HG03097 (cell line): Measurements from ENCODE around the gene HIVEP3.

ENCODE experiments used
- ATAC-seq: cut with Tn5 transposase; IDR thresholded peaks from one replicate; pipeline ENCODE4 v1.9.1; 2021; ENCODE audit not compliant: unreplicated experiment, low FRiP score

Gene HIVEP3

DNA sequence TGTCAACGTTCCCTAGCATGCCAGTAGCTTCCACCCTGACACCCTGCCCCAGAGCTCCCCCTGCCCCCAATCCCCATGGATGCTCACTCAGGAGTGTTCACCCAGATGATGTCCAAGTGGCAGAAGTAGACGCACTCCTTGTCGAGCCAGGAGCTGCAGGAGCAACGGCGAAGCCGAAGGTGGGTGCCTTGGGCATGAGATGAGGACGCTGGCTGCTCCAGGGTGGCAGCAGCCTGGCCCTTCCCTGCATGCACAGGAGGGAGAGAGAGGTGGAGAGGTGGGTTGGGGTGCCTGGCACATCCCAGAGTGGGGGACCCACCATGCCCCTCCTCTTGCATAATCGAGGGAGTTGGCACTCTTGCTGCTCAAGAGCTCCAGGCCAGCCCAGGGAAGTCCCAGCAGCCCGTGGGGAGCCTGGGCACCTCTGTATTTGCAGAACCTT lies 434.7 kb downstream of the HIVEP3 start:
- ATAC-seq: no peak

DNA sequence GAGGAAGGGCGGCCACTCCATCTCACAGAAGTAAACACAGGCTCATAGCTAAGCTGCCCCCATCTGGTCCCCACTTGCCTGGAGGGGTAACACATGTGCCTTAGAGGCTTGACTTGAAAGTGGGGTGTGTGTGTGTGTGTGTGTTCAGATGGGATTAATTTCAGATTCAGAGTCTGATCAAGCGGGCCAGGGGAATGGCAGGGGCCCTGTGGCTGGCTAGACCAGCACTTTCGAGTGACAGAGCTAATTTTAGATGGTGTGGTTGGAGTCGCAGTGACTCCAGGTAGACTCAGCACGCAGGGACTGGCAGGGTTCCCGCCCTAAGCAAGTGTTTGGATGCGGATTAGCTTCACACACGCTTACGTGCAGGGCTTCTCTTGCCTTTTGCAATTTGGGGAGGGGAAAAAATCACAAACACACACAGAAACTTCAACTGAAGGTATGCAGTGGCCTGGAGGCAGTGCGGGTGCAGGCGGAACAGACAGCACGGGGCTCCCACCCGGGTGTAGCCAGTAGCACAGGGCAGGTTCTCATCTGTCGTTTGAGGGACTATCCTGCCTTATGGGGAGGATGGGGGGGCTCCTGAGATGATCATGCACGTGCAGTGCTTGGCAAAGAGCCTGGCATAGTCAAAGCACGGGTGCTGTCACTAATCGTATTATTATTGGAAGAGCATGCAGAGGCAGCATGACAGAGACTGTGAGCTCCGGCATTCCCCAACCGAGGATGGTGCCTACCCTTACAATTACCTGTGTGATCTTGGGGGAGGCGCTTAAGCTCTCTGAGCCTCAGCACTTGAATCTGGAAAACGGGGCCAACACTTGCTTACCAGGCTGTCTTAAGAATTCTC lies 435.5 kb downstream of the HIVEP3 start:
- no peak for ATAC-seq

DNA sequence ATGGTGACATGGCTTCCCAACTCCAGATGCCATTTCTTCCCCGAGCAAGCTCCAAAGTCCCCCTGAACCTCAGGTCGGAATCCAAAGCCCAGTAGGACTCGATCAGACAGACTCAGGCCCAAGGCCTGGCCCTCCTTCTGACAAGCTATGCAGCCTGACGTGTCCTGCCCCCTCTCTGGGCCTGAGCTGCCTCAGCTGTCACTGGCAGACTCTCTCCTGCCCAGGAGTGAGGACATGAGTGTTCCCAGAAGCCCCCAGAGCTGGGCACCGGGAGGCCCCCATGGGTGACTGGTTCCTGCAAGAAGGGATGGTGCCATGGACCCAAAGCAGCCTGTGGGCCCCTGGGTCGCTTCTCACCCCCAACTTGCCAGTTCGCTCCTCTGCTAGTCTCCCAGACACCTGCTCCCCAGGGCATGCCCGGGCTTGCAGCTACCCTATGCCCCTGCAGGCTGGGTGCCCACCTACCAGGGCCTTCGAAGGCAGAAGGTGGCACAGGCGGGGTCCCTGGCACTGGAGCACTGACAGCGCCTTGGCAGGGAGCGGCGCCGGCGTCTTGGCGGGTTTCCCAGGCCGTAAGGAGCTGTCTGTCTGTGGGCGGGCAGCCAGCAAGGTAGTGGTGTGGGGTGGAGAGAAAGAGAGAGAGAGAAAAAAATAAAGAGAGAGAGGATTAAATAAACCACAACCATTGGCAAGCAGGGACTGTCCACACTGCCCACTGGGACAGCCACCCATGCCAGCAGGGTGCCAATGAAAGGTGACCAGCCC lies 436.5 kb downstream of the HIVEP3 start:
- no peak for ATAC-seq

DNA sequence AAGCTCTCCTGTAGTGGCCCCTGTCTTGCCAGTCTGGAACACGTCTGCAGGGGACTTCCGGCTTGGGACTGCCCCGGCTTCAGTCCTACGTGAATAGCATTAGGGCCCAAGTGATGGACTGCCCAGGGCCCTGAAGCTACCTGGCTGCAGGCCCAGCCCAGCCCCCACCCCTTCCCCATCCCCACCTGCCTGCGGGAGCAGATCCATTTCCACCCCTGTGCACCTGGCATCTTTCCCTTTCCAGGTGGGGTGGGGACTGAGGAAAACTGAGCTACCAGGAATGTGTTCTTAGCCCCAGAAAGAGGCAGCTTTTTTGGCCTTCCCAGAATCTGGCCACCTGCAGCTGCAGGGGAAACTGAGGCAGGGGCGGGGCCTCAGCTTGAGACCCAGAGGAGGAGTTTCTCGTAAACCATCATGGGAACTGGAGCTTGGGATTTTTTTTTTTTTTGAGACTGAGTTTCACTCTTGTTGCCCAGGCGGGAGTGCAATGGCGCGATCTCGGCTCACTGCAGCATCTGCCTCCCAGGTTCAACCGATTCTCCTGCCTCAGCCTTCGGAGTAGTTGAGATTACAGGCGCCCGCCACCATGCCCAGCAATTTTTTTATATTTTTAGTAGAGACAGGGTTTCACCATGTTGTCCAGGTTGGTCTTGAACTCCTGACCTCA lies 437.5 kb downstream of the HIVEP3 start:
- ATAC-seq: no peak

DNA sequence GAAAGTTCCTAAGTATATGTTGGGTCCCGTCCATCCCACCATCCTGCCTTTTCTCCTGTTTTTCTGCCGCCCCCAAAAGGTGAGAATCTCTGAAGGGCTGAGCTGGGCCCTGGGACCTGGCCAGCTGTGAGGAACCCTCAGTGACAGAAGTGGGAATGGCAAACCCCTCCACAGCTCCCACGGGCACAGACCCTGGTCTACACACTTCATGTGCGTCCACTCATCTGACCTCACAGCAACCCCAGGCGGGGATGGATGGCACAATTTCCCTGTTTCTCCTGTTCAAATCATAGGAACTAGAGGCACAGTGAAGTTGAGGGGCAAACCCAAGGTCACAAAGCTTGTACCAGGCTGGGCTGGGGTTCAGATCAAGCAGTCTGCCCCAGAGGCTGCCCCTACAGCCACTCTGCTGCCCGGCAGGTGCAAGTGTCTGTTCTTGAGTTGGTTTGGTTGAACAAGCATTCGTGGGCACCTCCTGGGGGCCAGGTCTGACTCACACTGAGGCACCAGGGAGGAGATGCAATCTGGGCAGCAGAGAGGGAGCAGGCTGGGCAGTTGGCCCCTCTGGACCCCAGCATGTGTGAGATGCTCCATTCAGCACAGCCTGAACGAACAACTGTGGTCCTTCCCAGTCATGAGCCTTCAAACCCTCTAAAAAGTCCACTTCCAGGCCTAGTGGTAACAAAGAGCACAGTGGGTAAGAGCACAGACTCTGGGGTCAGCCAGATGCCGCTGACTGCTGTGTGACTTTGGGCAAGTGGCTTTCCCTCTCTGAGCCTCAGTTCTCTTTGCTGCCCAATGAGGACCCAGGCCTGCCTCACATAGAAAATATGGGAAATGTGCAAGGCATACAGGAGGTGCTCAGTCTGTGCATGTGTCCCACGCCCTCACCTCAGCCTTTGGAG lies 438.3 kb downstream of the HIVEP3 start:
- no peak for ATAC-seq

DNA sequence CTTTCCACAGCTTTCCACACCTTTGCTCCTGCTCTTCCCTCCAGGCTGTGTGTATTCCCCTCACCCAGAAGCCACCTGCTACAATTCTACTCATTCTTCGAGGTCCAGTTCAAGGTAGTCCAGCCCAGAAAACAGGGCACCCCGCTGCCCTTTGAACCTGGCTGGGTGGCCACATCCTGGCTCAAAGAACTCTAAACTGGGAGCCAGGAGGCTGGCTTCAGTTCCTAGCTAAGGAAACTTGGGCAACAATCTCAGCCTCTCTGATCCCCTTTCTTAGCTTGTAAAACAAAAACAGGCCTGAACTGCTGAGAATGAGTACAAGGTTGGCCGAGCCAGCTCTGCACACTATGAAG lies 438.9 kb downstream of the HIVEP3 start:
- no peak for ATAC-seq

DNA sequence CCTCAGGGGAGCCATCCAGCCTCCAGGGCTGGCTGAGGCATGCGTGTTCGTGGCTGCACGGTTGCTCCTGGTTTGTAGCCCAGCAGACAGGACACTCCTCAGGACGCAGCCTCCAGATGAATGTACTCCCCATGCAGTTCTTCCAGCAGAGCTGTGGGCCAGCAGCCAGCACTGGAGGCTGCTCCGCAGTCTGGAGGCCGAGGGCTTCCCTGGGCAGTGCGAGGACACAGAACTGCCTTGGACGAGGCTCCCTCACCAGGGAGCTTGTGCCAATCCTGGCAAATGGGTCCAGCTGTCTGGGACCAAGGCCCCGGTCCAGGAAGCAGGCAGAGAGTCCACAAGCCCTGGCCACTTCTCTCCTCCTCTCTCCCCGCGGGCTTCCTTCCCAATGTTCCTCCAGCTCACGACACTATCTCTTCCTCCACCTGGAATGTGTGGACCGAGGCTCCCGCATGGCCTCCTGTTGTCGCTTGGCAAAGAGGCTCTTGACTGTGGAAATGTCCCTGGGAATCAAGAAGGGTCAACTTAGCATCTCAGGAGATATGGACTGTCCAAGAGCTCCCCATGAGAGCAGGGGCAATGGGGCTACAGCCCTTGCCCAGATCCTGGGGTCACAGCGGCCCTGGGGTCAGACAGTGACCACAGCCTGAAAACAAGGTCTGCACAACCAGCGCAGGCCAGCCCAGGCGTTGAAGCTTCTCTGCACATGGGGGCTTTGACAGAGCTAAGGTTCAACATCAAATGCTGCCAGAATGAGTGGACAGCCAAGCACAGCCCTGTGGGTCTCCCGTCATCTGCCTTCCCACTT lies 439.5 kb downstream of the HIVEP3 start:
- ATAC-seq: no peak

DNA sequence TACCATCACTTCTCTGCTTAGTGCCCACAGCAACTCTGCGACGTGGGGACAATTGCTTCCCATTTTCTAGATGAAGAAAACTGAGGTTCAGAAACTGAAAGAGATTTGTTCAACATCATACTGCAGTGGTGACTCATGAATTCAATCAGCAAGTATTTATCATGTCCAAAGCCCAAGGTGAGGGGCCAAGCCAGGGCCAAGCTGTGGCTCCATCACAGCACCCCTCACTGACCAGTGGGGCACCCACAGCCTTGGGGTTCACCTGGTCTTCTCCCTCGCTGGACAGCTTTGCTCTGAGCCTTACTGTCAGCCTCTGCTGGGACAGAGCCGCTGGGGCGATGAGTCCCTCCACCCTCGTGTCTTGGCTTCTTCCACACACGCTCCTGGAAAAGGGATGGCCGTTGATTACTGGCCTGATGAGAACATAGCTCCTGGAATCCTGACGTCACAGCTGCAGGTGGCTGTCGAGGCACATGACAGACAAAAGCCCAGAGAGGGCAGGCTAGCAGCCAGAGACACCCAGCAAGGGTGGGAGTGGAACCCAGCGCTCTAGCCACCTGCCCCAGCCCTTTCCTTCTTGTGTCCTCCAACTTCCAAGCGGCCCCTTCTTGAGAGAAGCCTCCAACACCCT lies 440.5 kb downstream of the HIVEP3 start:
- ATAC-seq: no peak

DNA sequence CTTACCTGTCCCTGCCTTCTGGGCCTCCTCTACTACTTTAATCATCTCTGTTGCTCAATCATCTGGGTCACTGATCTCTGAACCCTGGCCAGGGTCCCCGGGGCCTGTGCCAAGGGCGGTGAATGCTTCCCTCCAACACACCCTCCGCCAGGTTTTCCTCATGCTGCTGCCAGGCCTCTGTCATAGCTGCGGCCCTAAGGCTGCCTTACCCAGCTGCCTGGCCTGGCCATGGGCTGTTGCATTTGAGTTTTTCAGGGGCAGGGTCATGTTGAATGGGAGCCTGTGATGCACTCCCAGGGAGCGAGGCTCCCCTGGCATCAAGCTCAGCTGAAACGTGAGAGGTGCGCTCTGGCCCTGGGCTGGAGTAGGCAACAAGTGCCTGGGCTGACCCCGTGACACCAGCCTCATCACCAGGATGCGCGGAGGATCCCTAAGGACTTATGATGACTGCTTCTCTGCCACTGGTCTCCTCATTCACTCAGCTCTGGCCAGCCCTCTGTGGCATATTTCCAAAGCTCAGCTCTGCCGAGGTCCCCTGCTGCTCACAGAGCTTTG lies 441.8 kb downstream of the HIVEP3 start:
- ATAC-seq: no peak

DNA sequence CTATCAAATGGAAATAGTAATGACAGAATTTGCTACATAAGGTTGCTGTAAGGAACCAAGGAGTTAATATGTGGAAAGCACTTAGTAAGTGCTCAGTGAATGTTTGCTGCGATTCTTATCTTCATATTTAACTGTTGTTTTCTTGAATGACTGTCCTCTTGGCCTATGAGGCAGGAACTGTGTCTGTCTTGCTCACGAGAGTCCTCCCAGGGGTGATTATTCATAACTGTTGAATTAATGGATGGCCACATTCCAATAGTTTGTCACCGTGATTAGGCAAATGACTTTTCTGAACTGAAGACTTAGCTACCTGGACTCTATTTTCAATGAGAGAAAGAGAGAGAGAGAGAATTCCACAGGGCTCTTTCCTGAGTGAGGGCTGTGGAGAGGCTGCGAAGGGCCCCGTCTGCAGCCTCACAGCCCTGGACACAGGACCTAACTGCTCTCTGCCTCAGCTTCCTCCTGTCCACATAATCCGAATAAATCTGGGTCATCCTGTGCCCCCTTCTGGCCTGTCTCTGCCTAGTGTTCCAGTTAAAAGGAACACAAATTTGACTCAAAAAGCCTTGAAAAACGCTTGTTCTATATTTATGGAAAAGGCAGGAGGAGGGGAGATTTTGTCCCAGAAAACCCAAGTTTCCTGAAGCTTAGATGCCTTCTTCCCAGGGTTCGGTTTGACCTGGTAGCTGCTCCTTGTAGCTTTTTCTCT lies 442.7 kb downstream of the HIVEP3 start:
- no peak for ATAC-seq

DNA sequence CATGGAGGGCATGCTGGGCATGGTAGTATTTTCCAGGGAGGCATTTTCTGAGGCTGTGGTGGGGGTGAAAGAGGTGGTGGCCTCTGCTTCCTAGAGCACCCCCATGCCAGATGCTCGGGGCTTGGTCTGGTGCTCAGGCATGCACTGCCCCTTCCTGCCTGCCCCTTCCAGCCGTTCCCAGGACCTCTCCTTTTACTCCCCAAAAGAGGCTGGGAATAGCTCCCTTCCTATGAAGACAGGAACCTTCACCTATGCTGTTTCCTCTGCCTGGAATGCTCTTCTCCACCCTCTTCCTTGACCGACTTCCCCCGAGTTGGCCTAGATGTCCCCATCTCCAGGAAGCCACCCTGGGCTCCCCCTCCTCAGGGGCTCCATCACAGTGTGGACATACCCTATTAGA lies 443.4 kb downstream of the HIVEP3 start:
- no peak for ATAC-seq

DNA sequence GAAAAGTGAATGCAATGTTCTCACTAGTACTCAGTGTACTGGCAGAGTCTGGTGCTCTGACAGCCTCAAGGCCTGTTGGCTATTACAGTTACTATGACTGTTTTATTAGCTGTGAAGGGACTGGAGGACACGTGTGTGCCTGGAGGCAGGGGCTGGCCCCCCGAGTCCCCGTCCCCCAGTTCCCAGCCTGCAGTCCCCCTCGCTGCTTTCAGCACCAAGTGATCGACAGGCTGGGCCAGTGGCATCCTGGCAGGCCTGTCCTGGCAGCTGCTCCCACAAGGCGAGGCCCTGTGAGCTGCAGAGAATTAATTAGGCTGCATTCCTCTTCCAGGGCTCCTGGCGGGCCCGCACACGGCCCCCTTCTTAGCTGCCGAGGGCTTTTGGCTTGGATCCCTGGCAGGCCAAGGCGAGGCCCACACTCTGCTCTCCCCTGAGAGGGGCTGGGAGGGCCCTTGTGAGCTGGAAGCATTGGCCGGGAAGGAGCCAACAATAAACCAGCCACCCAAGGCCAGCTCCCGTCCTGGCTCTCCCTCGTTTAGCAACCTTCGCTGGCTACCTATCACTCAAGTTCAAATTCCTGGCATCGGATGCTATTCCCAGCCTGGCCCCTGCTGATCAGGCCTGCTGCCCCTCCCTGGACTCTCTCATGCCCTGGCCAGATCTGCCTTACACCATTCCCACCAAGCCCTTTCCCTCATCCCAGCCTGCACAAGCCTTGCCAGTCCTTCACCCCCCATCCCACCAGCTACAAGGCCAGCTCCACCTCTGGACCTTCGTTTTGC lies 444.0 kb downstream of the HIVEP3 start:
- no peak for ATAC-seq

DNA sequence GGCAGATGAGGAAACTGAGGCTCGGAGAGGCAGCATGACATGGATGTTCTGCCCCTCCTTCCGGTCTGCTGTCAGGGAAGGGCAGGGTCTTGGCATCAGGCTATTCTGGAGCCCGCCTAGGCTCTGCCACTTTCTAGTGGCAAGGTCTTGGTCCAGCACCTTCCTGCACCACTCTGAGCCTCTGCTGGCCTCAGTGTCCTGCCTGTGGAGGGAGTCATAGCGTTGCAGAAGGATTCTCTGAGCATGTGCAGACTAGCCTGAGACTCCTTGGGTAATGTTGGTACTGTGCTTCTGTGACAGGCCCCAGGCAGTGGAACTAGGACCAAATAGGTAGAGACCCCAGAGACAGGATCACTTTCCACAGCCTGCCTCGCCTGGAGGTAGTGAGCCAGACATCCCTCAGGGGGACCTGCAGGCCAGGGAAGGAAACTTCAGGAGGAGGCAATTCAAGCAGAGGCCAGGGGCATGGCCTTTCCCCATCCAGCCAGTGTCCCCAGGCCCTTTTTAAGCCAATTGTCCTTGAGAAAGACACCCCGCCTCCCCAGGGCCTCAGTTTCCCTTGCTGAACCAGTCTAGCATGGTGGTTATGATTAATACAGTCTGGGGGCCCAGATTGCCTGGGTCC lies 444.9 kb downstream of the HIVEP3 start:
- ATAC-seq: no peak

DNA sequence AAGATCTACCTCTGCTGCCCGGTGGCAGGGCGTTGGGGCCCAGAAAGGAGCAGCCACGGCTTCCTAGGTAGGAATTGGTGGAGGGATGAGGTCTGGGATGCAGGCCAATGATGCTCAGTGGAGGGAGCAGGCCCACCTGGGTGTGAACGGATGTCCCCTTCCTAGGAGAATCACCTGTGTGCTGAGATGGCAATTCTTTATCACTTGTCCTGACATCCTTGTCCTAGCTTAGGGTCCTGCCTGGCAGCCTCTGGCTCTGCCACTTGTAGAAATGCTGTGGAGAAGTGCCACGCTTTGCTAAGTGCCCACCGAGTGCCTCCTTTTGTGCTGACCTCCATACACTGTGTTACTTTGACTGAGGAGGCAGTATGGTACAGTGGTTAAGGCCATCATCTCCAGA lies 447.1 kb downstream of the HIVEP3 start:
- no peak for ATAC-seq

DNA sequence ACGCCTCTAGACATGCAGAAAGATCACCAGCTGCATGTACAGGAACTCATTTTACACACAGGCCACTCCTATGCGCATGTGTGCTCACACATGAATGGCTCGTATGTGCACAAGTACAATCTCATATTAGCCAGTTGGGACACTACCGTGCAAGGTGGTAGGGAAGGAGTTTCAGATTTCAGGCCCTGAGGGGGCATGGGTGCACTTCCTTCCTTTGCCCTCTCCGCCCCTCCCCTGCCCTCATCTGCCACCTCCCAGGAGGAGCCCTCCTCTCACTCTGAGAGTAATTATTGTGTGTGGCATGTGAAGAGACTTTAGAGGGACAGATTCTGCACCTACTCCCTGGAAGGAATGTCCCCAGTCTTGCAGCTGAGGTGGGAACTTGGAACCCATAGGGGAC lies 449.0 kb downstream of the HIVEP3 start:
- ATAC-seq: no peak

DNA sequence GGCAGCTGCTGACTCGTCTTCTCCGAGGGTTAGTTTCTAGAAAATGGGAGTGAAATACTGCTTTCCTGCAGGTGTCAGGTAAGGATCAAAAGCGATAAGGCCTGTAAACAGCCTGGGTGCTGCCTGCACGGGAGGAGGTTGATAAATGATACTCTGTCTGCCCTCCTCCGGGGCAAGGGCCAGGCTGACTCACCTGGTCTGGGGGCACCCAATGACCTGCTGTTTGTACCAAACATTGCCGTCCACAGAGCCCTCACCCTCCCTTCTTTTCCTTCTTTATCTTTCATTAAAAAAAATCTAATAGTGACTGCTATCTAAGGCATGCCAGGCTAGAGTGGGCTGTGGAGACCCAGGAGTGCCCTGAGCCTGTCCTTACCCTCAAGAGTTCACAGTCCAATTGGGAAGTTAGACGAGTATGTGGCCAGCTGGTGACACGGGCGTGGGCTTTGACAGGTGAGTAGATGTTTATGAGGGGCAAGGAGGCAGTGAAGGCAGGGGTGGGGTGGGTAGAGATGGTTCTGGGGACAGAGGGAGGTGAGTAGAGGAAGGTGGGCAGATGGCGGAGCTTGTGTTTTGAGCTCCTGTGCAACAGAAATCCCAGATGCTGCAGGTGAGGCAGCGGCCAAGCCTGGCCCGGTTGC lies 450.5 kb downstream of the HIVEP3 start:
- ATAC-seq: no peak

DNA sequence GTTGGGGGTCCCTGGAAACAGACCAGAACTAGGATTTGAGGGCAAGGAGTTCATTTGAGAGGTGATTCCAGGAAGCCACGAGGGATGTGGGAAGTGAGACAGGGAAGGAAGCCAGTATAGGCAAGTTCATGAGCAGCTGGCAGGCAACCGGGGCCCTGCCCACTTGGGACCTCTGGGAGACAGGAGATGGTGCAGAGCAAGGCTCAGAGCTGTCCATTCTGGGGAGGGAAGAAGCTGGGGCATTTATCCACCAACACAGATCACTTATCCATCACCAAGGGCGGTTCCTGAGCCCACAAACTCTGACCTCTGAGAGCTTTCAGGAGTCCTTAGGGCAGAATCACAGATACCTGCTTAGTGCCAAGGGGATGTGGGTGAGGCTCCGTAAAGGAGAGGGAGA lies 451.0 kb downstream of the HIVEP3 start:
- no peak for ATAC-seq
